Fibroblast of lung (primary cell): ENCODE measurements around the gene BAG3. TPM values are rescaled to one million over a fixed set of nuclear protein-coding genes. Genes with fewer than 3 reads are reported as not detected.

Experiments
- DNase-seq, 2 donors: peaks; one replicate each; pipeline versions ENCODE4 v3.0.0 to v3.0.0-alpha.2; 2010; ENCODE audit warnings: low read depth in 2 of 2
- H2AFZ ChIP-seq: 2 replicates; pipeline ENCODE4 v1.5.1; 2012; ENCODE audit warnings: low read length, control low read depth, inconsistent platforms
- H3K27ac ChIP-seq: 2 replicates; pipeline ENCODE4 v1.5.1; 2011; ENCODE audit warnings: low read length, control low read depth; ENCODE audit not compliant: insufficient read depth
- H3K27me3 ChIP-seq: 2 replicates; pipeline ENCODE4 v1.5.1; 2011; ENCODE audit warnings: mild to moderate bottlenecking, low read length; ENCODE audit not compliant: control insufficient read depth, insufficient read depth
- H3K36me3 ChIP-seq: 2 replicates; pipeline ENCODE4 v1.5.1; 2011; ENCODE audit warnings: low read length; ENCODE audit not compliant: control insufficient read depth, insufficient read depth
- H3K4me1 ChIP-seq: 2 replicates; pipeline ENCODE4 v1.5.1; 2011; ENCODE audit warnings: low read length; ENCODE audit not compliant: control insufficient read depth, insufficient read depth; ENCODE audit errors: extremely low read depth
- H3K4me2 ChIP-seq: 2 replicates; pipeline ENCODE4 v1.5.1; 2011; ENCODE audit warnings: low read length, control low read depth; ENCODE audit not compliant: insufficient read depth; ENCODE audit errors: extremely low read depth
- H3K4me3 ChIP-seq, 4 experiments: fragments of 200-600 bp in 1 of 4; sonication (generic) in 1 of 4; replicated peaks in 1 of 4; 2 replicates each; pipeline ENCODE4 v1.5.1; 2011 to 2016; ENCODE audit warnings: low read length in 4 of 4, low read depth in 3 of 4, mild to moderate bottlenecking in 3 of 4, control low read depth in 2 of 4, inconsistent platforms in 1 of 4, mixed read lengths in 1 of 4; ENCODE audit not compliant: insufficient read depth in 1 of 4; ENCODE audit errors: control extremely low read depth in 1 of 4
- H3K79me2 ChIP-seq: 2 replicates; pipeline ENCODE4 v1.5.1; 2012; ENCODE audit warnings: mild to moderate bottlenecking, low read length, inconsistent platforms; ENCODE audit not compliant: control insufficient read depth, insufficient read depth
- H3K9ac ChIP-seq: 2 replicates; pipeline ENCODE4 v1.5.1; 2011; ENCODE audit warnings: mild to moderate bottlenecking, low read length, control low read depth; ENCODE audit not compliant: insufficient read depth
- H3K9me3 ChIP-seq: 2 replicates; pipeline ENCODE4 v1.5.1; 2012; ENCODE audit warnings: low read depth, low read length; ENCODE audit not compliant: control insufficient read depth, insufficient read depth
- H4K20me1 ChIP-seq: 2 replicates; pipeline ENCODE4 v1.5.1; 2011; ENCODE audit warnings: low read length; ENCODE audit not compliant: control insufficient read depth, insufficient read depth; ENCODE audit errors: extremely low read depth
- CTCF ChIP-seq, 2 donors: IDR thresholded peaks in 1 of 2; conservative IDR thresholded peaks in 1 of 2; 1 replicate in 1 of 2; 2 replicates in 1 of 2; pipeline ENCODE4 v1.5.1; 2011 to 2012; ENCODE audit warnings: low read length in 2 of 2, control low read depth in 1 of 2, inconsistent platforms in 1 of 2, low read depth in 1 of 2, mild to moderate bottlenecking in 1 of 2
- EZH2 ChIP-seq: IDR thresholded peaks from 2 replicates; pipeline ENCODE4 v1.5.1; 2012; ENCODE audit warnings: low read length, control low read depth, mild to moderate bottlenecking; ENCODE audit errors: missing control alignments
- polyA plus RNA-seq, 2 donors: library from polyadenylated mRNA; depleted of rRNA in 1 of 2; stranded (reverse) in 1 of 2; unstranded in 1 of 2; fragments of >200 nt; gene quantifications; 2 replicates each; pipeline ENCODE4 v1.2.1, GENCODE V29; 2011 to 2012; ENCODE audit warnings: missing spikeins in 1 of 2
- total RNA-seq: library from RNA; depleted of rRNA; stranded (reverse); fragments of >200 nt; gene quantifications from 2 replicates; pipeline ENCODE4 v1.2.1, GENCODE V29; 2014

Gene BAG3
- total and polyA plus RNA-seq, 2 donors (not counting 1 experiment from before 2014, with no cell fraction given): 8.4 to 20.0 TPM

GRCh38 chr10:119621078-119621384 is 30.1 kb upstream of the BAG3 start:
- Histone ChIP-seq H3K36me3 (no peaks in the 10 kb centered on the region), H3K4me3 (no peak overlapping the region), H3K9ac (no peak overlapping the region), H3K4me1 (peaks cover 7% of the 10 kb centered on the region), H3K4me2 (no peak overlapping the region), H3K9me3 (no peaks in the 10 kb centered on the region), H2AFZ (no peak overlapping the region), H3K27ac (no peak overlapping the region), H3K79me2 (no peaks in the 10 kb centered on the region), H3K27me3 (no peaks in the 10 kb centered on the region), H4K20me1 (no peaks in the 10 kb centered on the region)
- DNase-seq: no peak
- TF ChIP-seq EZH2 (no peak), CTCF (conservative IDR thresholded peaks at IDR 0.05 in 1 of 2, IDR thresholded peaks at IDR 0.05 in 1 of 2; ENCODE audit: low read depth in 1 of 2, low read length in 2 of 2) (no peak)

GRCh38 chr10:119625570-119626280 is 25.5 kb upstream of the BAG3 start:
- Histone ChIP-seq H3K9ac (no peak overlapping the region), H3K36me3 (no peaks in the 10 kb centered on the region), H3K4me1 (peaks cover 1% of the 10 kb centered on the region), H2AFZ (no peak overlapping the region), H3K9me3 (no peaks in the 10 kb centered on the region), H3K79me2 (no peaks in the 10 kb centered on the region), H3K4me2 (no peak overlapping the region), H3K27me3 (no peaks in the 10 kb centered on the region), H3K27ac (no peak overlapping the region), H4K20me1 (no peaks in the 10 kb centered on the region), H3K4me3 (no peak overlapping the region)
- no peak for DNase-seq
- no peak for TF ChIP-seq EZH2
- no peak for TF ChIP-seq CTCF (conservative IDR thresholded peaks at IDR 0.05 in 1 of 2, IDR thresholded peaks at IDR 0.05 in 1 of 2; ENCODE audit: low read depth in 1 of 2, low read length in 2 of 2)

DNA sequence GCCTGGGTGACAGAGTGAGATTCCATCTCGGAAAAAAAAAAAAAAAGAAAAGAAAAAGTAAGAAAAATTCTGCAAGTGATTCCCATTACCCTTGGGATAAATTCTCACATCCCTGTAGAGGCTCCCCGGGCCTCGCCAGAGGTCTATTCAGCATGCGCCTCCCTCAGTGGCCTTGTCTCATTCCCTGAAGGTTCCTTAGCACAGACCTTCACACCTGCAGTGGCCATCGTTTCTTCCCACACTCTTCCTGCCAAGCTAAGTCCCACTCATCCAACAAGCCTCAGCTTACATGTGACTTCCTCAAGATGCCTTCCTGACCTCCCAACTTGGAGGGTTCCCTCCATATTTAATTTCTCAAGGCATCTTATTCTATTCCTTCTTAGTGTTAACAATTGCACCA is 20.9 kb upstream of the BAG3 start:
- no peak overlapping the region for H3K27ac ChIP-seq
- H3K27me3 ChIP-seq: no peaks in the 10 kb centered on the region
- no peak overlapping the region for H3K4me2 ChIP-seq
- H3K79me2 ChIP-seq: no peaks in the 10 kb centered on the region
- H3K4me3 ChIP-seq: no peak overlapping the region
- H4K20me1 ChIP-seq: no peaks in the 10 kb centered on the region
- TF ChIP-seq CTCF (conservative IDR thresholded peaks at IDR 0.05 in 1 of 2, IDR thresholded peaks at IDR 0.05 in 1 of 2; ENCODE audit: low read depth in 1 of 2, low read length in 2 of 2): no peak
- TF ChIP-seq EZH2: no peak
- H3K4me1 ChIP-seq: no peaks in the 10 kb centered on the region
- H3K36me3 ChIP-seq: no peaks in the 10 kb centered on the region
- no peak overlapping the region for H3K9ac ChIP-seq
- no peak for DNase-seq
- no peak overlapping the region for H2AFZ ChIP-seq
- H3K9me3 ChIP-seq: no peaks in the 10 kb centered on the region
